ENCODE data around the gene CCNY.

Gene CCNY

DNA sequence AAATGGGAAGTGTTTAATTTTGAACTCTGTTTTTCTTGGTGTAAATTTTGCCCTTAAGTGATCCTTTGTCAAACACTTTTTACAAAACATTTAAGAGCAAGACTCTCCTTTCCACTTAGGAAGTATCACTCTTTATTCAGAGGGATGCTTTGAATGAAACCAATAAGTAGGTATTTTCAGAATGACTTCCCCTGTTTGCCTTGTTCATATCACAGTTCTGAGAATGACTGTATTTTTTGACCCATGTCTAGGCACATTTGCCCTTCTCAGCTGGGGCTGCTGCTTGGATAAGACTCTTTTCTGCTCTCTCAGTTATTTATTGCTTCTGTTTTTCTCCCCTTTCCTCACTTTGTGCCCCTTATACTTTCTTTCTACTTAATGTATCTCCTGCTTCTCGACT lies 98.2 kb downstream of the CCNY start:
- Histone ChIP-seq H3K4me3 (ENCODE audit: low read depth, low read length) (no peak overlapping the region), H3K27ac (no peak overlapping the region), H3K36me3 (replicated peaks) (no peaks in the 10 kb centered on the region), H3K27me3 (replicated peaks) (no peaks in the 10 kb centered on the region)
- DNase-seq: no peak
- in situ Hi-C loops (cut with HindIII; ENCODE audit: low pct_ligation_motif_present, low sequenced_read_pairs): no loop called here
- TF ChIP-seq, protein P1, sequence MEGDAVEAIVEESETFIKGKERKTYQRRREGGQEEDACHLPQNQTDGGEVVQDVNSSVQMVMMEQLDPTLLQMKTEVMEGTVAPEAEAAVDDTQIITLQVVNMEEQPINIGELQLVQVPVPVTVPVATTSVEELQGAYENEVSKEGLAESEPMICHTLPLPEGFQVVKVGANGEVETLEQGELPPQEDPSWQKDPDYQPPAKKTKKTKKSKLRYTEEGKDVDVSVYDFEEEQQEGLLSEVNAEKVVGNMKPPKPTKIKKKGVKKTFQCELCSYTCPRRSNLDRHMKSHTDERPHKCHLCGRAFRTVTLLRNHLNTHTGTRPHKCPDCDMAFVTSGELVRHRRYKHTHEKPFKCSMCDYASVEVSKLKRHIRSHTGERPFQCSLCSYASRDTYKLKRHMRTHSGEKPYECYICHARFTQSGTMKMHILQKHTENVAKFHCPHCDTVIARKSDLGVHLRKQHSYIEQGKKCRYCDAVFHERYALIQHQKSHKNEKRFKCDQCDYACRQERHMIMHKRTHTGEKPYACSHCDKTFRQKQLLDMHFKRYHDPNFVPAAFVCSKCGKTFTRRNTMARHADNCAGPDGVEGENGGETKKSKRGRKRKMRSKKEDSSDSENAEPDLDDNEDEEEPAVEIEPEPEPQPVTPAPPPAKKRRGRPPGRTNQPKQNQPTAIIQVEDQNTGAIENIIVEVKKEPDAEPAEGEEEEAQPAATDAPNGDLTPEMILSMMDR (IDR thresholded peaks at IDR 0.05; ENCODE audit: low read depth, low read length, missing control alignments): no peak

DNA sequence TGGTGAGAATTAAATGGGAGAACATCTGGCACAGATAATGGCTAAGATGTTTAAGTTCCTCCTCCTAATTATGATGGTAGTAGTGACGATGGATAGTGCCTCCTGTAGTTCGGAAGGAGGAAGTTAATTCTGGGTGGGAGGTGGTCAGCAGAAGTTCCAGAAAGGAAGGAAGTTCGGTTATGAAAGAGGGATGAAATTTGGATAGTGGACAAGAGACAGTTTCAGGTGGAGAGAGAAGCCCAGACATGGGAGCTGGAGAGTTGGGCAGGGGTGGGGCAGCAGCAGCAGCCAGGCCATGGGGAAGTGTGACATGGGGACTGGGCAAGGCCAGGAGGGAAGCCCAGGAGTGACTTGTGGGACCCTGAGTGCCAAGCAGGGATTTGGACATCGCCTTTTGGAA lies 99.5 kb downstream of the CCNY start:
- no peak overlapping the region for H3K4me3 ChIP-seq (ENCODE audit: low read depth, low read length)
- no peak for DNase-seq
- in situ Hi-C loops (cut with HindIII; ENCODE audit: low pct_ligation_motif_present, low sequenced_read_pairs): no loop called here
- H3K36me3 ChIP-seq (replicated peaks): no peaks in the 10 kb centered on the region
- TF ChIP-seq, protein P1 (IDR thresholded peaks at IDR 0.05; ENCODE audit: low read depth, low read length, missing control alignments): no peak
- no peak overlapping the region for H3K27ac ChIP-seq
- H3K27me3 ChIP-seq (replicated peaks): no peaks in the 10 kb centered on the region

DNA sequence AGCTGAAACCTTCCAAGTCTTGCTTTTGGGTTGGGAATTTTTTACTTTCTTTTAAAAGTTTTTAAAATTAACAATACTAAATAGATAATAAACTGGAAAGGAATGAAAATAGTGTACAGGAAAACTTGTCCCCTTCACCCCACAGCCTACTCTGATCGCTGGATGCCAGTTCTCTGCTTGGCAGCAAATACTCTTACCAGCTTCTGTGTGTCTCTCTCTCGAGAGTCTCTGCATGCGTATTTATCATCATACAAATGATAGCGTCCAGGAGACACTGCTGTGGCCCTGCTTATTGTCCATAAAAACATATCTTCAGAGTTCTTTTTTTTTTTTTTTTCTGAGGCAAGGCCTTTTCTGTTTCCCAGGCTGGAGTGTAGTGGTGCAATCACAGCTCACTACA lies 101.5 kb downstream of the CCNY start:
- Histone ChIP-seq H3K27ac (no peak overlapping the region), H3K36me3 (replicated peaks) (no peaks in the 10 kb centered on the region), H3K27me3 (replicated peaks) (no peaks in the 10 kb centered on the region), H3K4me3 (ENCODE audit: low read depth, low read length) (no peak overlapping the region)
- DNase-seq: no peak
- TF ChIP-seq, protein P1 (IDR thresholded peaks at IDR 0.05; ENCODE audit: low read depth, low read length, missing control alignments): no peak
- in situ Hi-C loops (cut with HindIII; ENCODE audit: low pct_ligation_motif_present, low sequenced_read_pairs): no loop called here

DNA sequence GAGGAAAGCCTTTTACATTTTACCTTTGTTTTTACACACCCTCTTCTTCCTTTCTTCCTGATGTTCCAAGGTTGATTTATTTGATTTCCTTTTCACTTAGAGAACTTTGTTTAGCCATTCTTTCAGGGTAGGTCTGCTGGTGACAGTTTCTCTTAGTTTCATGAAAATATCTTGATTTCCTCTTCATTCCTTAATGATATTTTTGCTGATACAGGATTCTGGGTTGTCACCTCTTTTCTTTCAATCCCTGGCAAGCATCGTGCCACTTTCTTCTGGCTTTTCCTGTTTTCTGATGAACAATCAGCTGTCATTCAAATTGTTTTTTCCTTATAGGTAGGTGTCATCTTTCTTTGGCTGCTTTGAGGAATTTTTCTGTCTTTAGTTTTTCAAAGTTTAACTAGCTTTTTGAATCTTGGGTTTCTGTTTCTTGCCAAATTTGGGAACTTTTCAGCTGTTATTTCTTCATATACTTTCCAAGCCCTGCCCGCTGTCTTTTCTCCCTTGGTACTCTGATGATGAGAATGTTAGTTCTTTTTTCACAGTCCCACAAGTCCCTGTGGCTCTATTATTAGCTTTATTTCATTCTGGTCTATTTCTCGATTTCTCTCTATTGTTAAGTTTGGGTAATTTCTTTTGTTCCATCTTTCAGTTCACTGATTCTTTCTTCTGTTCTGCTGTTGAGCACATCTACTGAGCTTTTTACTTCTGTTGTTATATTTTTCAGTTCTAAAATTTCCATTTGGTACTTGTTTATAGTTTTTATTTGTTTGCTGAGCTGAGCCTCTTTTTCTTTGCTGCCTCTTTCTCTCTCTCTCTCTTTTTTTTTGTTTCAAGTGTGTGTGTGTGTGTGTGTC lies 102.6 kb downstream of the CCNY start:
- no peak overlapping the region for H3K27ac ChIP-seq
- DNase-seq: no peak
- H3K27me3 ChIP-seq (replicated peaks): no peaks in the 10 kb centered on the region
- no peaks in the 10 kb centered on the region for H3K36me3 ChIP-seq (replicated peaks)
- in situ Hi-C loops (cut with HindIII; ENCODE audit: low pct_ligation_motif_present, low sequenced_read_pairs): no loop called here
- TF ChIP-seq, protein P1 (IDR thresholded peaks at IDR 0.05; ENCODE audit: low read depth, low read length, missing control alignments): no peak
- H3K4me3 ChIP-seq (ENCODE audit: low read depth, low read length): no peak overlapping the region

DNA sequence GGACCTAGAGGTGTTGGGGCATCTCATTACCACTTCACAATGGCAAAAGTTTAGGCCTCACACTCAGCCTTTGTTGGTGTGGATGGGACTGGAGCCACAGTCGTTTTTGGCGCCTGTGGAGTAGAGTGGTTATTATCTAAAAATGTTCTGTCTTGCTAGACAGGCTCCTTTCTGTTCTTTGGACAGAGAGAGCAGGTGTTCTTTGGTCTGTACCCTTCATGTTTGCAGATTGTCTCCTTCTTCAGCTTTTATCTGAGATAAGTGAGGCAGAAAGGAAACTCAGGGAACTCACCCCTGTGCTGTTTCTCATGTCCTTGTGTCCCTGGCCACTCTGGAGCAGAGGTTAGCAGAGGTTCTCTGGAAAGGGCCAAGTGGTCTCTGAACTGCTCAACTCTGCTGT lies 103.7 kb downstream of the CCNY start:
- no peak overlapping the region for H3K4me3 ChIP-seq (ENCODE audit: low read depth, low read length)
- no peaks in the 10 kb centered on the region for H3K27me3 ChIP-seq (replicated peaks)
- TF ChIP-seq, protein P1 (IDR thresholded peaks at IDR 0.05; ENCODE audit: low read depth, low read length, missing control alignments): no peak
- in situ Hi-C loops (cut with HindIII; ENCODE audit: low pct_ligation_motif_present, low sequenced_read_pairs): no loop called here
- no peak overlapping the region for H3K27ac ChIP-seq
- no peaks in the 10 kb centered on the region for H3K36me3 ChIP-seq (replicated peaks)
- DNase-seq: no peak

DNA sequence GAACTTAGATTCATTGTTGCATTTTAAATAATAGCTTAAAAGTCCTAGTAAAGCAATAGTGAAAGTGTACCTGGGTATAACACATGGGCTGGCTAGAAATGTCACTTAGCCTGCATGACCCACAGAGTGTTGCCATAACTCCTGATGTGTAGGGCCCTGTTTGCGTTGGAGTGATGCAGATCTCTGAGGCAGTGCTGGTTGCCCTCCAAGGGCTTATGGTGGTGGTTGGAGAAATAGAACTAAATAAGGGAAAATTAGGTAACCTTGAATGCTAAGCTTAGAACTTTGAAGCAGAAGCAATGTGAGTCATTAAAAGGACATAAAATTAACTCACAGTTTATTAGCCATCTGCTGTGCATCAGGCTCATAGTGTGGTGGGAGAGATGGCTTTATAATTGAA lies 105.7 kb downstream of the CCNY start:
- Histone ChIP-seq H3K27ac (no peak overlapping the region), H3K27me3 (replicated peaks) (no peaks in the 10 kb centered on the region), H3K4me3 (ENCODE audit: low read depth, low read length) (no peak overlapping the region), H3K36me3 (replicated peaks) (no peaks in the 10 kb centered on the region)
- DNase-seq: no peak
- in situ Hi-C loops (cut with HindIII; ENCODE audit: low pct_ligation_motif_present, low sequenced_read_pairs): no loop called here
- TF ChIP-seq, protein P1 (IDR thresholded peaks at IDR 0.05; ENCODE audit: low read depth, low read length, missing control alignments): no peak

Data from brain microvascular endothelial cell (primary cell).